K562 (cell line): ENCODE results near the gene ATF6B. TPM values are rescaled to one million over a fixed set of nuclear protein-coding genes. Genes with fewer than 3 reads are reported as not detected.

Experiments
- ASH1L ChIP-seq: fragments of 450-650 bp; IDR thresholded peaks from 2 replicates; pipeline ENCODE4 v1.6.1; 2018; ENCODE audit warnings: borderline replicate concordance, mild to moderate bottlenecking, low read depth; ENCODE audit not compliant: partially characterized antibody
- BRD9 ChIP-seq: fragments of 450-650 bp; IDR thresholded peaks from 2 replicates; pipeline ENCODE4 v1.6.1; 2018; ENCODE audit warnings: low read depth; ENCODE audit not compliant: partially characterized antibody
- CBX2 ChIP-seq: fragments of 200-600 bp; sonication (generic); IDR thresholded peaks from one replicate; pipeline ENCODE4 v1.6.1; 2012; ENCODE audit warnings: mild to moderate bottlenecking, low read length, inconsistent platforms; ENCODE audit not compliant: insufficient read depth, poor library complexity, severe bottlenecking
- CEBPG ChIP-seq, 3 experiments: fragments of 200-800 bp in 1 of 3; sonication (Bioruptor generic) in 1 of 3; sonication (generic) in 1 of 3; formaldehyde crosslinking in 1 of 3; IDR thresholded peaks in 2 of 3; conservative IDR thresholded peaks in 1 of 3; 2 replicates each; pipeline versions ENCODE4 v1.6.1 to v1.8.0; 2016 to 2022; ENCODE audit warnings: missing compliant biosample characterization in 2 of 3, missing genetic modification characterization in 2 of 3, mild to moderate bottlenecking in 1 of 3, missing genetic modification reagents in 1 of 3
- CREBBP ChIP-seq: IDR thresholded peaks from one replicate; pipeline ENCODE4 v1.6.1; 2012; ENCODE audit warnings: low read depth, mild to moderate bottlenecking, control low read depth, inconsistent platforms, low read length
- GTF2F1 ChIP-seq: IDR thresholded peaks from 2 replicates; pipeline ENCODE4 v1.6.1; 2011; ENCODE audit warnings: low read depth, low read length, improper control_type of control experiment
- MAFG ChIP-seq: fragments of 450-650 bp; conservative IDR thresholded peaks from 2 replicates; pipeline ENCODE4 v1.6.1; 2016; ENCODE audit warnings: missing genetic modification characterization, missing compliant biosample characterization
- POLR3A ChIP-seq: IDR thresholded peaks from 2 replicates; pipeline ENCODE4 v1.6.1; 2011; ENCODE audit warnings: borderline replicate concordance, mild to moderate bottlenecking, moderate library complexity; ENCODE audit not compliant: insufficient read length, insufficient read depth; ENCODE audit errors: extremely low read depth
- RUNX1 ChIP-seq: sonication (generic); IDR thresholded peaks from 2 replicates; pipeline ENCODE4 v1.6.1; 2016; ENCODE audit warnings: antibody characterized with exemption, low read depth
- ZFX ChIP-seq: sonication (generic); formaldehyde crosslinking; IDR thresholded peaks from 2 replicates; pipeline ENCODE4 v1.8.0; 2022; ENCODE audit warnings: mild to moderate bottlenecking, missing genetic modification reagents, moderate library complexity
- ZNF79 ChIP-seq: fragments of 250-450 bp; sonication (Bioruptor Pico); IDR thresholded peaks from 2 replicates; pipeline ENCODE4 v1.4.0; 2020; ENCODE audit warnings: low read depth, mild to moderate bottlenecking, moderate library complexity
- ZSCAN29 ChIP-seq: fragments of 450-650 bp; IDR thresholded peaks from 2 replicates; pipeline ENCODE4 v1.6.1; 2017
- polyA plus RNA-seq, 8 experiments: library from polyadenylated mRNA; depleted of rRNA in 4 of 8; stranded (reverse) in 5 of 8; unstranded in 3 of 8; fragments of >200 nt; fragmentation: Nextera tagmentation in 2 of 8; fragmentation: Illumina TruSeq in 1 of 8; extraction: Ambion mirVana in 2 of 8; extraction: Trizol in 1 of 8; gene quantifications; 2 replicates each; pipeline versions ENCODE4 v1.2.1 to v1.2.3, GENCODE V29; 2011 to 2014; ENCODE audit warnings: inconsistent platforms in 1 of 8, missing spikeins in 1 of 8
- total RNA-seq, 7 experiments: library from RNA; depleted of rRNA in 6 of 7; stranded (reverse); fragments of >200 nt in 6 of 7; fragmentation: Illumina TruSeq in 2 of 7; extraction: Trizol in 2 of 7; gene quantifications; 2 replicates each; pipeline versions ENCODE4 v1.2.1 to v1.2.3, GENCODE V29; 2011 to 2021; ENCODE audit warnings: low replicate concordance in 1 of 7
- TF ChIP-seq, protein P1 (sequence below): sonication (generic); formaldehyde crosslinking; IDR thresholded peaks from 2 replicates; pipeline ENCODE4 v1.8.1; 2023; ENCODE audit warnings: mild to moderate bottlenecking, missing genetic modification reagents, moderate library complexity
- TF ChIP-seq, protein P2 (sequence below): sonication (generic); formaldehyde crosslinking; IDR thresholded peaks from 2 replicates; pipeline ENCODE4 v1.8.0; 2023; ENCODE audit warnings: mild to moderate bottlenecking, missing genetic modification reagents
- TF ChIP-seq, protein P3 (sequence below): fragments of 450-650 bp; IDR thresholded peaks from 2 replicates; pipeline ENCODE4 v1.6.1; 2017; ENCODE audit warnings: antibody characterized with exemption, mild to moderate bottlenecking
- TF ChIP-seq, protein P4 (sequence below), 2 experiments: fragments of 450-650 bp in 1 of 2; IDR thresholded peaks; 2 replicates each; pipeline ENCODE4 v1.6.1; 2011 to 2017; ENCODE audit warnings: low read depth in 2 of 2, antibody characterized with exemption in 1 of 2, borderline replicate concordance in 1 of 2, low read length in 1 of 2, mild to moderate bottlenecking in 1 of 2, mixed read lengths in 1 of 2; ENCODE audit not compliant: control insufficient read depth in 1 of 2

The ATF6B gene
- total and polyA plus RNA-seq, 9 of the 15 experiments (the other 6 are each of a cell fraction or from before 2014, with no cell fraction given), result 20.7 to 131 (median 31.7) TPM

DNA sequence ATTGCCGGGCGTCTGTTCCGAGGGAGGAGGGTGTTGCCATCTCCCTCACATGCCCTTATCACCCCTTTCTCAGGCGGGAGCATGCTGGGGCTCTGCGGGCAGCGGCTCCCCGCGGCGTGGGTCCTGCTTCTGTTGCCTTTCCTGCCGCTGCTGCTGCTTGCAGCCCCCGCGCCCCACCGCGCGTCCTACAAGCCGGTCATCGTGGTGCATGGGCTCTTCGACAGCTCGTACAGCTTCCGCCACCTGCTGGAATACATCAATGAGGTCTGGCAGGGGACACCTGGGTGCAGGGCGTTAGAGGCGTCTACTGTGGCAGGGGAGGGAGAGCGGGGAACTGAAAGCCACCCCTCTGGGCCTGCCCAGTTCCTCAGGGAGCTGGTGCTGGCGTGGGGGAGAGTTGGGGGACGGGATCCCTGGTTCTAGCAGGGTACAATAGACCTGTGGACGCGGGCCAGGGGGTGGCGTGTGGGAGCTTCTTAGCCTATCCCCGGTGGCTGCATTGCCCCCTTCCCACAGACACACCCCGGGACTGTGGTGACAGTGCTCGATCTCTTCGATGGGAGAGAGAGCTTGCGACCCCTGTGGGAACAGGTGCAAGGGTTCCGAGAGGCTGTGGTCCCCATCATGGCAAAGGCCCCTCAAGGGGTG, 26.6 kb upstream of the ATF6B start (continued):
- no peak; the same call in 1 of the 2 replicates for TF ChIP-seq GTF2F1
- no peak for TF ChIP-seq ASH1L
- TF ChIP-seq ZSCAN29, result peak; percentile 54; the same call in 1 of the 2 replicates
- TF ChIP-seq ZFX, result no peak
- no peak; the same call in 1 of the 2 replicates for TF ChIP-seq RUNX1
- TF ChIP-seq MAFG (tag), result no peak
- TF ChIP-seq CBX2, result no peak
- no peak for TF ChIP-seq POLR3A
- no peak for TF ChIP-seq CEBPG (CRISPR knock-in tag; IDR thresholded peaks at IDR 0.05)
- no peak for TF ChIP-seq CEBPG (tag; conservative IDR thresholded peaks at IDR 0.05 in 1 of 2, IDR thresholded peaks at IDR 0.05 in 1 of 2)
- TF ChIP-seq, protein P1, sequence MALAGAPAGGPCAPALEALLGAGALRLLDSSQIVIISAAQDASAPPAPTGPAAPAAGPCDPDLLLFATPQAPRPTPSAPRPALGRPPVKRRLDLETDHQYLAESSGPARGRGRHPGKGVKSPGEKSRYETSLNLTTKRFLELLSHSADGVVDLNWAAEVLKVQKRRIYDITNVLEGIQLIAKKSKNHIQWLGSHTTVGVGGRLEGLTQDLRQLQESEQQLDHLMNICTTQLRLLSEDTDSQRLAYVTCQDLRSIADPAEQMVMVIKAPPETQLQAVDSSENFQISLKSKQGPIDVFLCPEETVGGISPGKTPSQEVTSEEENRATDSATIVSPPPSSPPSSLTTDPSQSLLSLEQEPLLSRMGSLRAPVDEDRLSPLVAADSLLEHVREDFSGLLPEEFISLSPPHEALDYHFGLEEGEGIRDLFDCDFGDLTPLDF (CRISPR knock-in tag), result no peak
- TF ChIP-seq, protein P2, sequence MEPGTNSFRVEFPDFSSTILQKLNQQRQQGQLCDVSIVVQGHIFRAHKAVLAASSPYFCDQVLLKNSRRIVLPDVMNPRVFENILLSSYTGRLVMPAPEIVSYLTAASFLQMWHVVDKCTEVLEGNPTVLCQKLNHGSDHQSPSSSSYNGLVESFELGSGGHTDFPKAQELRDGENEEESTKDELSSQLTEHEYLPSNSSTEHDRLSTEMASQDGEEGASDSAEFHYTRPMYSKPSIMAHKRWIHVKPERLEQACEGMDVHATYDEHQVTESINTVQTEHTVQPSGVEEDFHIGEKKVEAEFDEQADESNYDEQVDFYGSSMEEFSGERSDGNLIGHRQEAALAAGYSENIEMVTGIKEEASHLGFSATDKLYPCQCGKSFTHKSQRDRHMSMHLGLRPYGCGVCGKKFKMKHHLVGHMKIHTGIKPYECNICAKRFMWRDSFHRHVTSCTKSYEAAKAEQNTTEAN (CRISPR knock-in tag), result 0 out of 2 replicates have a peak, but pooled peaks have one; percentile 21
- TF ChIP-seq ZNF79, result no peak
- TF ChIP-seq, protein P3, sequence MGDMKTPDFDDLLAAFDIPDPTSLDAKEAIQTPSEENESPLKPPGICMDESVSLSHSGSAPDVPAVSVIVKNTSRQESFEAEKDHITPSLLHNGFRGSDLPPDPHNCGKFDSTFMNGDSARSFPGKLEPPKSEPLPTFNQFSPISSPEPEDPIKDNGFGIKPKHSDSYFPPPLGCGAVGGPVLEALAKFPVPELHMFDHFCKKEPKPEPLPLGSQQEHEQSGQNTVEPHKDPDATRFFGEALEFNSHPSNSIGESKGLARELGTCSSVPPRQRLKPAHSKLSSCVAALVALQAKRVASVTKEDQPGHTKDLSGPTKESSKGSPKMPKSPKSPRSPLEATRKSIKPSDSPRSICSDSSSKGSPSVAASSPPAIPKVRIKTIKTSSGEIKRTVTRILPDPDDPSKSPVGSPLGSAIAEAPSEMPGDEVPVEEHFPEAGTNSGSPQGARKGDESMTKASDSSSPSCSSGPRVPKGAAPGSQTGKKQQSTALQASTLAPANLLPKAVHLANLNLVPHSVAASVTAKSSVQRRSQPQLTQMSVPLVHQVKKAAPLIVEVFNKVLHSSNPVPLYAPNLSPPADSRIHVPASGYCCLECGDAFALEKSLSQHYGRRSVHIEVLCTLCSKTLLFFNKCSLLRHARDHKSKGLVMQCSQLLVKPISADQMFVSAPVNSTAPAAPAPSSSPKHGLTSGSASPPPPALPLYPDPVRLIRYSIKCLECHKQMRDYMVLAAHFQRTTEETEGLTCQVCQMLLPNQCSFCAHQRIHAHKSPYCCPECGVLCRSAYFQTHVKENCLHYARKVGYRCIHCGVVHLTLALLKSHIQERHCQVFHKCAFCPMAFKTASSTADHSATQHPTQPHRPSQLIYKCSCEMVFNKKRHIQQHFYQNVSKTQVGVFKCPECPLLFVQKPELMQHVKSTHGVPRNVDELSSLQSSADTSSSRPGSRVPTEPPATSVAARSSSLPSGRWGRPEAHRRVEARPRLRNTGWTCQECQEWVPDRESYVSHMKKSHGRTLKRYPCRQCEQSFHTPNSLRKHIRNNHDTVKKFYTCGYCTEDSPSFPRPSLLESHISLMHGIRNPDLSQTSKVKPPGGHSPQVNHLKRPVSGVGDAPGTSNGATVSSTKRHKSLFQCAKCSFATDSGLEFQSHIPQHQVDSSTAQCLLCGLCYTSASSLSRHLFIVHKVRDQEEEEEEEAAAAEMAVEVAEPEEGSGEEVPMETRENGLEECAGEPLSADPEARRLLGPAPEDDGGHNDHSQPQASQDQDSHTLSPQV, result peak; percentile 73; the same call in 1 of the 2 replicates
- TF ChIP-seq BRD9, result peak; percentile 75
- TF ChIP-seq, protein P4, sequence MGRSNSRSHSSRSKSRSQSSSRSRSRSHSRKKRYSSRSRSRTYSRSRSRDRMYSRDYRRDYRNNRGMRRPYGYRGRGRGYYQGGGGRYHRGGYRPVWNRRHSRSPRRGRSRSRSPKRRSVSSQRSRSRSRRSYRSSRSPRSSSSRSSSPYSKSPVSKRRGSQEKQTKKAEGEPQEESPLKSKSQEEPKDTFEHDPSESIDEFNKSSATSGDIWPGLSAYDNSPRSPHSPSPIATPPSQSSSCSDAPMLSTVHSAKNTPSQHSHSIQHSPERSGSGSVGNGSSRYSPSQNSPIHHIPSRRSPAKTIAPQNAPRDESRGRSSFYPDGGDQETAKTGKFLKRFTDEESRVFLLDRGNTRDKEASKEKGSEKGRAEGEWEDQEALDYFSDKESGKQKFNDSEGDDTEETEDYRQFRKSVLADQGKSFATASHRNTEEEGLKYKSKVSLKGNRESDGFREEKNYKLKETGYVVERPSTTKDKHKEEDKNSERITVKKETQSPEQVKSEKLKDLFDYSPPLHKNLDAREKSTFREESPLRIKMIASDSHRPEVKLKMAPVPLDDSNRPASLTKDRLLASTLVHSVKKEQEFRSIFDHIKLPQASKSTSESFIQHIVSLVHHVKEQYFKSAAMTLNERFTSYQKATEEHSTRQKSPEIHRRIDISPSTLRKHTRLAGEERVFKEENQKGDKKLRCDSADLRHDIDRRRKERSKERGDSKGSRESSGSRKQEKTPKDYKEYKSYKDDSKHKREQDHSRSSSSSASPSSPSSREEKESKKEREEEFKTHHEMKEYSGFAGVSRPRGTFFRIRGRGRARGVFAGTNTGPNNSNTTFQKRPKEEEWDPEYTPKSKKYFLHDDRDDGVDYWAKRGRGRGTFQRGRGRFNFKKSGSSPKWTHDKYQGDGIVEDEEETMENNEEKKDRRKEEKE (IDR thresholded peaks at IDR 0.05; ENCODE audit: borderline replicate concordance in 1 of 2, control insufficient read depth in 1 of 2, low read depth in 2 of 2, low read length in 1 of 2), result no peak
- no peak for TF ChIP-seq CREBBP
